ENCODE measurements around the gene COX6A2.

GRCh38 chr16:31439519-31439918 lies 11.4 kb upstream of the COX6A2 start:
- TF ChIP-seq GABPA (IDR thresholded peaks at IDR 0.05; ENCODE audit: low read depth): no peak
- TF ChIP-seq RXRA (IDR thresholded peaks at IDR 0.05; ENCODE audit: borderline replicate concordance, low read depth): no peak
- no peak for TF ChIP-seq REST (IDR thresholded peaks at IDR 0.05; ENCODE audit: low read depth, low read length)
- TF ChIP-seq CTCF (IDR thresholded peaks at IDR 0.05): no peak
- TF ChIP-seq EP300 (IDR thresholded peaks at IDR 0.05; ENCODE audit: borderline replicate concordance in 1 of 2, low read depth in 1 of 2, low read length in 1 of 2): no peak
- TF ChIP-seq ELF1 (IDR thresholded peaks at IDR 0.05): no peak
- TF ChIP-seq NFIC (IDR thresholded peaks at IDR 0.05; ENCODE audit: borderline replicate concordance): no peak
- TF ChIP-seq MXI1 (IDR thresholded peaks at IDR 0.05; ENCODE audit: low read depth, low read length): no peak
- TF ChIP-seq EZH2phosphoT487 (IDR thresholded peaks at IDR 0.05; ENCODE audit: borderline replicate concordance, low read depth): no peak
- TF ChIP-seq CHD2 (IDR thresholded peaks at IDR 0.05; ENCODE audit: low read length, partially characterized antibody): no peak
- no peak for TF ChIP-seq USF2 (IDR thresholded peaks at IDR 0.05; ENCODE audit: borderline replicate concordance, low read depth, low read length)
